Activated B cell treated with CpG ODN at 0.5 μM for 24 hours (primary cell): ENCODE measurements around the gene ANKMY1. TPM values are rescaled to one million over a fixed set of nuclear protein-coding genes. Genes with fewer than 3 reads are reported as not detected.

Experiments
- ATAC-seq: fragments of 200-7000 bp; cut with Tn5 transposase; one replicate; pipeline ENCODE4 v1.10.0; 2021; ENCODE audit warnings: low read depth, mild to moderate bottlenecking, moderate library complexity
- CTCF ChIA-PET: fragments of 350-600 bp; sonication (Branson Sonifier 250); formaldehyde crosslinking; loops from one replicate; lab custom pipeline; 2021; ENCODE audit warnings: antibody characterized with exemption; lab: Charles Lee
- POLR2A ChIA-PET: fragments of 350-600 bp; sonication (Branson Sonifier 250); formaldehyde crosslinking; loops from one replicate; lab custom pipeline; 2021; ENCODE audit warnings: antibody characterized with exemption; lab: Charles Lee
- DNase-seq: peaks from one replicate; pipeline ENCODE4 v3.0.0; 2022
- H3K27ac Mint-ChIP-seq: one replicate; pipeline ENCODE4 v1.8.0; 2020; ENCODE audit warnings: mixed read lengths
- H3K27me3 Mint-ChIP-seq: one replicate; pipeline ENCODE4 v1.8.0; 2021; ENCODE audit warnings: mixed read lengths
- H3K36me3 Mint-ChIP-seq: one replicate; pipeline ENCODE4 v1.8.0; 2021; ENCODE audit warnings: low read depth, mixed read lengths
- H3K4me1 Mint-ChIP-seq: one replicate; pipeline ENCODE4 v1.8.0; 2021; ENCODE audit warnings: mixed read lengths
- H3K4me3 Mint-ChIP-seq: one replicate; pipeline ENCODE4 v1.8.0; 2020; ENCODE audit warnings: mild to moderate bottlenecking, mixed read lengths
- H3K9me3 Mint-ChIP-seq: one replicate; pipeline ENCODE4 v1.8.0; 2020; ENCODE audit warnings: mixed read lengths
- intact Hi-C: fragments of 100-400 bp; cut with micrococcal nuclease; formaldehyde crosslinking; loops from one replicate; pipeline ENCODE4 v1.15.1; 2024
- total RNA-seq: library from RNA; stranded (reverse); gene quantifications from 2 replicates; pipeline ENCODE4 v1.2.3, GENCODE V29; 2022
- TF ChIP-seq, protein P1 (sequence below): fragments of 200-600 bp; IDR thresholded peaks from one replicate; pipeline ENCODE4 v1.8.0; 2022; ENCODE audit warnings: antibody characterized with exemption, mild to moderate bottlenecking

The ANKMY1 gene
- total RNA-seq, 1 donor from 2014 or later: 40.4 TPM

GRCh38 chr2:240463866-240464481 is 93.8 kb downstream of the ANKMY1 start:
- no peaks in the 10 kb centered on the region for H3K36me3 Mint-ChIP-seq
- intact Hi-C loops: no loop called here
- no peak overlapping the region for H3K27ac Mint-ChIP-seq
- DNase-seq (no peak), ATAC-seq (no peak)
- TF ChIP-seq, protein P1, sequence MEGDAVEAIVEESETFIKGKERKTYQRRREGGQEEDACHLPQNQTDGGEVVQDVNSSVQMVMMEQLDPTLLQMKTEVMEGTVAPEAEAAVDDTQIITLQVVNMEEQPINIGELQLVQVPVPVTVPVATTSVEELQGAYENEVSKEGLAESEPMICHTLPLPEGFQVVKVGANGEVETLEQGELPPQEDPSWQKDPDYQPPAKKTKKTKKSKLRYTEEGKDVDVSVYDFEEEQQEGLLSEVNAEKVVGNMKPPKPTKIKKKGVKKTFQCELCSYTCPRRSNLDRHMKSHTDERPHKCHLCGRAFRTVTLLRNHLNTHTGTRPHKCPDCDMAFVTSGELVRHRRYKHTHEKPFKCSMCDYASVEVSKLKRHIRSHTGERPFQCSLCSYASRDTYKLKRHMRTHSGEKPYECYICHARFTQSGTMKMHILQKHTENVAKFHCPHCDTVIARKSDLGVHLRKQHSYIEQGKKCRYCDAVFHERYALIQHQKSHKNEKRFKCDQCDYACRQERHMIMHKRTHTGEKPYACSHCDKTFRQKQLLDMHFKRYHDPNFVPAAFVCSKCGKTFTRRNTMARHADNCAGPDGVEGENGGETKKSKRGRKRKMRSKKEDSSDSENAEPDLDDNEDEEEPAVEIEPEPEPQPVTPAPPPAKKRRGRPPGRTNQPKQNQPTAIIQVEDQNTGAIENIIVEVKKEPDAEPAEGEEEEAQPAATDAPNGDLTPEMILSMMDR: no peak
- POLR2A ChIA-PET: no interaction called here
- no peaks in the 10 kb centered on the region for H3K27me3 Mint-ChIP-seq
- no peaks in the 10 kb centered on the region for H3K4me1 Mint-ChIP-seq
- CTCF ChIA-PET: no interaction called here
- H3K4me3 Mint-ChIP-seq: no peak overlapping the region
- no peaks in the 10 kb centered on the region for H3K9me3 Mint-ChIP-seq

GRCh38 chr2:240463274-240463865 is 94.4 kb downstream of the ANKMY1 start:
- Mint-ChIP-seq H3K4me1 (no peaks in the 10 kb centered on the region), H3K27ac (no peak overlapping the region), H3K36me3 (no peaks in the 10 kb centered on the region), H3K9me3 (no peaks in the 10 kb centered on the region), H3K27me3 (no peaks in the 10 kb centered on the region), H3K4me3 (no peak overlapping the region)
- CTCF ChIA-PET: no interaction called here
- DNase-seq: no peak
- TF ChIP-seq, protein P1: no peak
- intact Hi-C loops: no loop called here
- no peak for ATAC-seq
- POLR2A ChIA-PET: no interaction called here

DNA sequence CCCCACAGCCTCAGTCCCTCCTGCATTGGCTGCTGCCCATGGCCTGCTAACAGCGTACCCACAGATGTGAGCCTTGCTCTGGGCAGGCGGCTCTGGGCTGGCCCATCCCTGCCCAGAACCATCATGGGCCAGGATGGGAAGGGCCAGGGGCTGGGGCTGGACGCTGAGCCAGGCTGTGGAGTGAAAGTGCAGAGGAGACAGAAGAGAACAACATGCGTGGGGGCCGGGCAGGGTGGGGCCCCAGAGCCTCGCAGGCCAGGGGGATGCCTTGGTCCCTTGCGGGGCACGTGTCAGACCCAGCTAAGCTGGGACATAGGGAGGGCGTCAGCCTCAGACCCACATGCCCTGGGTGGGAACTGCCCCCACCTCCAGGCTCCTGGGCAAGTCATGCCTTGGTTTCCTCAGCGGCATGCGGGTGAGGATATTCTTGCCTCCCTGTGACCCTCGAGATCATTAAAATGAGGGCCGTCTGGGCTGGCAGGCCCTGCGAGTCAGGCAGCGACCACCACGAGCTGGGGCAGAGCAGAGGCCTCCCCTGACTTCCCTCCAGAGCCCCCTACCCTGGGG is 95.0 kb downstream of the ANKMY1 start:
- no peak overlapping the region for H3K4me3 Mint-ChIP-seq
- TF ChIP-seq, protein P1: no peak
- DNase-seq (peak; percentile 10), ATAC-seq (no peak)
- intact Hi-C loops: no loop called here
- H3K9me3 Mint-ChIP-seq: no peaks in the 10 kb centered on the region
- ChIA-PET CTCF (no interaction called here), POLR2A (no interaction called here)
- H3K4me1 Mint-ChIP-seq: no peaks in the 10 kb centered on the region
- H3K27ac Mint-ChIP-seq: no peak overlapping the region
- no peaks in the 10 kb centered on the region for H3K36me3 Mint-ChIP-seq
- no peaks in the 10 kb centered on the region for H3K27me3 Mint-ChIP-seq

GRCh38 chr2:240462073-240462706 is 95.6 kb downstream of the ANKMY1 start:
- TF ChIP-seq, protein P1: no peak
- Mint-ChIP-seq H3K9me3 (no peaks in the 10 kb centered on the region), H3K4me3 (no peak overlapping the region), H3K27me3 (no peaks in the 10 kb centered on the region), H3K36me3 (no peaks in the 10 kb centered on the region), H3K27ac (no peak overlapping the region), H3K4me1 (no peaks in the 10 kb centered on the region)
- ChIA-PET CTCF (no interaction called here), POLR2A (no interaction called here)
- no peak for ATAC-seq
- peak; percentile 11 for DNase-seq
- intact Hi-C loops: no loop called here

GRCh38 chr2:240461471-240462072 is 96.2 kb downstream of the ANKMY1 start:
- no peak for ATAC-seq
- CTCF ChIA-PET: no interaction called here
- peaks cover 3% of the 10 kb centered on the region for H3K27me3 Mint-ChIP-seq

More at GRCh38 chr2:240461471-240462072, 96.2 kb downstream of the ANKMY1 start:
- intact Hi-C loops: no loop called here
- H3K27ac Mint-ChIP-seq: no peak overlapping the region
- H3K4me3 Mint-ChIP-seq: no peak overlapping the region
- TF ChIP-seq, protein P1: no peak
- no peaks in the 10 kb centered on the region for H3K9me3 Mint-ChIP-seq
- H3K4me1 Mint-ChIP-seq: no peaks in the 10 kb centered on the region
- H3K36me3 Mint-ChIP-seq: no peaks in the 10 kb centered on the region
- POLR2A ChIA-PET: no interaction called here
- DNase-seq: no peak
